Calu3 (cell line): ENCODE measurements around the gene TRPM6. TPM values are rescaled to one million over a fixed set of nuclear protein-coding genes. Genes with fewer than 3 reads are reported as not detected.

ENCODE experiments used
- BruUV-seq: library from RNA; stranded (reverse); fragments of 400-500 nt; replicated peaks from 2 replicates; lab custom pipeline; 2021; lab: Mats Ljungman, UMichigan
- CTCF ChIA-PET: fragments of 300-600 bp; sonication (Branson Sonifier 250); formaldehyde crosslinking; loops from one replicate; lab custom pipeline; 2022; ENCODE audit warnings: antibody characterized with exemption; lab: Charles Lee
- DNase-seq: peaks from one replicate; pipeline ENCODE4 v3.0.0; 2022
- H3K27ac Mint-ChIP-seq: one replicate; pipeline ENCODE4 v1.8.0; 2022; ENCODE audit warnings: mixed read lengths; ENCODE audit not compliant: unreplicated experiment
- H3K27me3 Mint-ChIP-seq: one replicate; pipeline ENCODE4 v1.8.0; 2022; ENCODE audit warnings: mixed read lengths; ENCODE audit not compliant: unreplicated experiment
- H3K36me3 Mint-ChIP-seq: one replicate; pipeline ENCODE4 v1.8.0; 2022; ENCODE audit warnings: mild to moderate bottlenecking, moderate library complexity, mixed read lengths; ENCODE audit not compliant: insufficient read depth, unreplicated experiment
- H3K4me1 Mint-ChIP-seq: one replicate; pipeline ENCODE4 v1.8.0; 2022; ENCODE audit warnings: mild to moderate bottlenecking, low read depth, mixed read lengths; ENCODE audit not compliant: unreplicated experiment
- H3K4me3 Mint-ChIP-seq: one replicate; pipeline ENCODE4 v1.8.0; 2022; ENCODE audit warnings: mild to moderate bottlenecking, low read depth, moderate library complexity, mixed read lengths; ENCODE audit not compliant: unreplicated experiment
- H3K9me3 Mint-ChIP-seq: one replicate; pipeline ENCODE4 v1.8.0; 2022; ENCODE audit warnings: low read depth, mixed read lengths; ENCODE audit not compliant: unreplicated experiment
- intact Hi-C: fragments of 100-400 bp; cut with micrococcal nuclease; formaldehyde crosslinking; loops from one replicate; pipeline ENCODE4 v1.10.0; 2022; ENCODE audit not compliant: unreplicated experiment
- total RNA-seq: library from RNA; stranded (reverse); gene quantifications from 2 replicates; pipeline ENCODE4 v1.2.3, GENCODE V29; 2022
- TF ChIP-seq, protein P1 (sequence below): fragments of 200-600 bp; IDR thresholded peaks from one replicate; pipeline ENCODE4 v1.8.0; 2022; ENCODE audit warnings: antibody characterized with exemption; ENCODE audit not compliant: unreplicated experiment

The TRPM6 gene
- total RNA-seq, 1 experiment from 2014 or later = not detected

DNA sequence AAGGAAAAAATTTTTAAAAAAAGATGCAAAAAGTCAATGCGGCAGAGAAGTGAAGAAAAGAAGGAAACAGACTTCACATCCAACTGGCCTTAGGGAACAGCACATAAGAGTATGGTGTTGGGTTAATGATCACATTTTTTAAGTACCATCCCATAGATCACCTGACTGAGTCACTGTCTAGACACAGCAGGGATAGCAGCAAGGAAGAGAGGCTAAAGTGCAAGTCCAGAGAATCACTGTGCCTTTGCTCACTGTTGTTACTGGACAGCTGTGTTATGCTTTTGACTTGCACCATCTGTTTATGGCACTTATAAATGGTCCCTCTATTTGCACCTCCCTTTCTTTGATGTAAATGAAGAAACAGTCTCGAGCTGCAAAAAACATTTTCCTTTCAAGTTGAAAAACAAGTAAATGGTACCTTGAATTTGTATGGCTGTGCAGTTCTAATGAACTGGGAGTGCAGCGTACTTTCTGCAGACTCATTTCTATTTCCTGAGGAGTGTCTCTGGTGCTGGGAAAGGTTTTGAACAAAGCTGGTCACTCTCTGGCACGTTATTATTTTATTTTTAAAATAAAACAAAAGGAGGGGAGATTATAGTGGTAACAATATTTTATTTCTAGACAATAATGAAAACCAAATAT is 84.2 kb downstream of the TRPM6 start:
- TF ChIP-seq, protein P1, sequence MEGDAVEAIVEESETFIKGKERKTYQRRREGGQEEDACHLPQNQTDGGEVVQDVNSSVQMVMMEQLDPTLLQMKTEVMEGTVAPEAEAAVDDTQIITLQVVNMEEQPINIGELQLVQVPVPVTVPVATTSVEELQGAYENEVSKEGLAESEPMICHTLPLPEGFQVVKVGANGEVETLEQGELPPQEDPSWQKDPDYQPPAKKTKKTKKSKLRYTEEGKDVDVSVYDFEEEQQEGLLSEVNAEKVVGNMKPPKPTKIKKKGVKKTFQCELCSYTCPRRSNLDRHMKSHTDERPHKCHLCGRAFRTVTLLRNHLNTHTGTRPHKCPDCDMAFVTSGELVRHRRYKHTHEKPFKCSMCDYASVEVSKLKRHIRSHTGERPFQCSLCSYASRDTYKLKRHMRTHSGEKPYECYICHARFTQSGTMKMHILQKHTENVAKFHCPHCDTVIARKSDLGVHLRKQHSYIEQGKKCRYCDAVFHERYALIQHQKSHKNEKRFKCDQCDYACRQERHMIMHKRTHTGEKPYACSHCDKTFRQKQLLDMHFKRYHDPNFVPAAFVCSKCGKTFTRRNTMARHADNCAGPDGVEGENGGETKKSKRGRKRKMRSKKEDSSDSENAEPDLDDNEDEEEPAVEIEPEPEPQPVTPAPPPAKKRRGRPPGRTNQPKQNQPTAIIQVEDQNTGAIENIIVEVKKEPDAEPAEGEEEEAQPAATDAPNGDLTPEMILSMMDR = no peak
- Mint-ChIP-seq H3K9me3 (no peaks in the 10 kb centered on the region), H3K27me3 (no peaks in the 10 kb centered on the region), H3K27ac (no peak overlapping the region), H3K4me1 (no peaks in the 10 kb centered on the region), H3K36me3 (no peaks in the 10 kb centered on the region), H3K4me3 (no peak overlapping the region)
- DNase-seq = no peak
- intact Hi-C loops = no loop called here
- BruUV-seq = no TSS peak
- CTCF ChIA-PET = no interaction called here

DNA sequence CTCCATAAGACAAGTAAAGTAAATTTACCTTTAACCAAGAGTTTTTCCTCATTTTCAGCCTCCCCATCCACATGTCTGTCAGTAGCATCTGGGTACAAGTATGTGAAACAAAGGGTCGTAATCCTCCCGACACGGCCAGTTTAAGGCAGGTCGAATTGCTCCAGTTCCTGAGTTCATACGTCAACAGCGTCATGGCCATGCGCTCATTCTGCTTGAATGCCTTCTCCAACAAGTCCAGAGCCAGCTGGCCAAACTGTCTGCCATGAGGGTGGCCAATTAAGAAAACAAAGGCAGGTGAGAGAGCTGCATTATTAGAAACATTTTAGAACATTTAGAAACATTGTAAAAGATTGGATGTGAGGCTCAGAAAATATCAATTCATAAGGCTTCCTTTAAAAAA is 87.5 kb downstream of the TRPM6 start:
- no peak for DNase-seq
- no TSS peak for BruUV-seq
- CTCF ChIA-PET = no interaction called here
- intact Hi-C loops = no loop called here
- H3K4me3 Mint-ChIP-seq = no peak overlapping the region
- no peaks in the 10 kb centered on the region for H3K36me3 Mint-ChIP-seq
- H3K9me3 Mint-ChIP-seq = no peaks in the 10 kb centered on the region
- H3K27me3 Mint-ChIP-seq = no peaks in the 10 kb centered on the region
- H3K27ac Mint-ChIP-seq = no peak overlapping the region
- no peaks in the 10 kb centered on the region for H3K4me1 Mint-ChIP-seq
- TF ChIP-seq, protein P1 = no peak

DNA sequence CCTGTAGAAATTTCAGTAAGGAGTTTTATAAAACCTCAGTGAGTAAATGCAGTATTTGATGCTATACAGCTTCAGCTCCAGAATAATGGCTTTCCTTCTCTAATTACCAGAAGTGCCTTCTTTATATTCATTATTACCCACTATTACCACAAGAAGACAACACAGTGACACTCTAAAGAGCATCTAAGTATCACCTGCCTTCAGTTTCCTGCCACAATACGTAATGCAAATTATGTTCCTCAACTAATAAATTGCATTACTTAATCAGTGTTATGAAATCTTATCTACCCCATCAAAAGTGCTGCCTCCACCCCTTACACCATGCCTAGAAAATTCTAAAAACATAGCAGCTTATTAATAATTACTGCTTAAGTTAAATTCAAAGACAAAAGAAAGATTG is 91.9 kb downstream of the TRPM6 start:
- no peak overlapping the region for H3K4me3 Mint-ChIP-seq
- CTCF ChIA-PET = interaction anchor here (0.7 kb wide), 1 partner anchor 550 kb away, joined by 3 read pairs; no protein-coding TSS in a partner anchor
- H3K4me1 Mint-ChIP-seq = no peaks in the 10 kb centered on the region
- no peaks in the 10 kb centered on the region for H3K36me3 Mint-ChIP-seq
- TF ChIP-seq, protein P1 = no peak
- BruUV-seq = no TSS peak
- H3K27ac Mint-ChIP-seq = no peak overlapping the region
- no peak for DNase-seq
- intact Hi-C loops = no loop called here
- no peaks in the 10 kb centered on the region for H3K27me3 Mint-ChIP-seq
- no peaks in the 10 kb centered on the region for H3K9me3 Mint-ChIP-seq

DNA sequence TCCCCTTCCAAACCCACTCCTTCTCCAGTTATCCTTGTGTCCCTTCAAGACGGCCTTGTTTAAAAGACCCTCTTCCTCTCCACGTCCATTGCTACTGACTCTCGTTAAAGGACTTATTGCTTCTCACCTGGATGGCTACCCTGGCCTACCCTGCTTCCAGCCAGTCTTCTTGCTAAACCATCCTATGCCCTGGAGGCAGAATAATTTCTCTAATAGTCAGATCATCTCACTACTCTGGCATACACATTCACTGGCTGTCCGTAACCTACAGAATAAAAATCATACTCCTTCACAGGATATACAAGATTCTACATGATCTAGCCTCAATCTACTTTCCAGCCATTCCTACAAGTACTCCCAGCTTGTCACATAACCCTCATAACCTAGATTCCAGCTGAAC is 92.6 kb downstream of the TRPM6 start:
- H3K4me1 Mint-ChIP-seq = no peaks in the 10 kb centered on the region
- no peaks in the 10 kb centered on the region for H3K27me3 Mint-ChIP-seq
- DNase-seq = no peak
- H3K27ac Mint-ChIP-seq = no peak overlapping the region
- no peak overlapping the region for H3K4me3 Mint-ChIP-seq
- intact Hi-C loops = no loop called here
- CTCF ChIA-PET = no interaction called here
- TF ChIP-seq, protein P1 = no peak
- H3K36me3 Mint-ChIP-seq = no peaks in the 10 kb centered on the region
- no TSS peak for BruUV-seq
- H3K9me3 Mint-ChIP-seq = no peaks in the 10 kb centered on the region
